Measurements from ENCODE around the gene FAM169A.
"Not testable (repeated sequence)": the region's sequence is repeated elsewhere in the genome, so short reads cannot be mapped to it uniquely, and the experiment has no call there.

The FAM169A gene

GRCh38 chr5:74866596-74867162, 492 bp upstream of the FAM169A start:
- no peak for DNase-seq

- no peak for DNase-seq
Measured at GRCh38 chr5:74865256-74865803, 857 bp downstream of the FAM169A start.

GRCh38 chr5:74864823-74865222, 1.4 kb downstream of the FAM169A start:
- no peak for DNase-seq

- no peak for DNase-seq
Measured at GRCh38 chr5:74863726-74864125, 2.5 kb downstream of the FAM169A start.

GRCh38 chr5:74862221-74862620, 4.0 kb downstream of the FAM169A start:
- no peak for DNase-seq

- DNase-seq: not testable (repeated sequence)
Measured at GRCh38 chr5:74856975-74857374, 9.2 kb downstream of the FAM169A start.

GRCh38 chr5:74853256-74853655, 12.9 kb downstream of the FAM169A start:
- no peak for DNase-seq

- DNase-seq: peak; percentile 51
Measured at GRCh38 chr5:74851684-74852353, 14.4 kb downstream of the FAM169A start.

- DNase-seq: no peak
Measured at GRCh38 chr5:74850789-74851425, 15.3 kb downstream of the FAM169A start.

GRCh38 chr5:74850030-74850429, 16.2 kb downstream of the FAM169A start:
- no peak for DNase-seq

- no peak for DNase-seq
Measured at GRCh38 chr5:74848553-74849025, 17.6 kb downstream of the FAM169A start.

GRCh38 chr5:74839229-74839628, 27.0 kb downstream of the FAM169A start:
- DNase-seq: no peak

GRCh38 chr5:74838262-74838661, 27.9 kb downstream of the FAM169A start:
- DNase-seq: no peak

GRCh38 chr5:74837115-74837514, 29.1 kb downstream of the FAM169A start:
- DNase-seq: no peak

- no peak for DNase-seq
Measured at GRCh38 chr5:74833537-74834266, 32.5 kb downstream of the FAM169A start.

GRCh38 chr5:74829413-74829812, 36.8 kb downstream of the FAM169A start:
- no peak for DNase-seq

GRCh38 chr5:74822288-74822687, 43.9 kb downstream of the FAM169A start:
- DNase-seq: no peak

GRCh38 chr5:74816875-74817274, 49.3 kb downstream of the FAM169A start:
- DNase-seq: no peak

- DNase-seq: peak; percentile 7
Measured at GRCh38 chr5:74810915-74811314, 55.3 kb downstream of the FAM169A start.

GRCh38 chr5:74801941-74802340, 64.2 kb downstream of the FAM169A start:
- DNase-seq: no peak

GRCh38 chr5:74801197-74801596, 65.0 kb downstream of the FAM169A start:
- DNase-seq: no peak

GRCh38 chr5:74798977-74799911, 66.9 kb downstream of the FAM169A start:
- peak; percentile 26 for DNase-seq

Data from fibroblast of skin of scalp (primary cell).